IMR-90 (cell line): ENCODE results near the gene RAD51B. TPM values are rescaled to one million over a fixed set of nuclear protein-coding genes. Genes with fewer than 3 reads are reported as not detected.

Experiments
- ATAC-seq: fragments of 200-7000 bp; cut with Tn5 transposase; 2 replicates; pipeline ENCODE4 v1.9.1; 2020; ENCODE audit warnings: low read depth, mild to moderate bottlenecking, moderate library complexity
- BruUV-seq: library from RNA; stranded (reverse); fragments of 400-500 nt; replicated peaks from 2 replicates; lab custom pipeline; 2021; lab: Mats Ljungman, UMichigan
- CTCF ChIA-PET: fragments of 300-600 bp; formaldehyde crosslinking; extraction: SDS; loops from one replicate; lab custom pipeline; 2021; ENCODE audit warnings: antibody characterized with exemption; lab: Yijun Ruan, JAX
- POLR2A ChIA-PET: fragments of 300-600 bp; sonication (Branson Sonifier 250); formaldehyde crosslinking; loops from one replicate; lab custom pipeline; 2022; ENCODE audit warnings: antibody characterized with exemption; ENCODE audit not compliant: unreplicated experiment; lab: Charles Lee
- DNase-seq: peaks from one replicate; pipeline ENCODE4 v3.0.0; 2013
- H2AFZ ChIP-seq: replicated peaks from 2 replicates; pipeline ENCODE3; 2013; ENCODE audit warnings: low read length, mild to moderate bottlenecking; ENCODE audit not compliant: poor library complexity
- H2AK5ac ChIP-seq: 2 replicates; pipeline ENCODE4 v1.6.1; 2013; ENCODE audit warnings: low read depth, low read length, inconsistent platforms
- H2AK9ac ChIP-seq: replicated peaks from 2 replicates; pipeline ENCODE3; 2013; ENCODE audit warnings: mild to moderate bottlenecking, low read depth, low read length, moderate library complexity; ENCODE audit not compliant: poor library complexity
- H2BK120ac ChIP-seq: 2 replicates; pipeline ENCODE4 v1.6.1; 2013; ENCODE audit warnings: low read depth, low read length, inconsistent platforms
- H2BK15ac ChIP-seq: 3 replicates; pipeline ENCODE4 v1.6.1; 2013; ENCODE audit warnings: low read depth, low read length, inconsistent platforms
- H2BK20ac ChIP-seq: 2 replicates; pipeline ENCODE4 v1.6.1; 2013; ENCODE audit warnings: low read depth, mild to moderate bottlenecking, inconsistent platforms, low read length, moderate library complexity
- H2BK5ac ChIP-seq: 2 replicates; pipeline ENCODE4 v1.6.1; 2013; ENCODE audit warnings: mild to moderate bottlenecking, low read depth, low read length, inconsistent platforms; ENCODE audit not compliant: poor library complexity, severe bottlenecking
- H3K14ac ChIP-seq: replicated peaks from 2 replicates; pipeline ENCODE4 v1.6.1; 2013; ENCODE audit warnings: low read depth, low read length, inconsistent platforms
- H3K18ac ChIP-seq: 2 replicates; pipeline ENCODE4 v1.6.1; 2013; ENCODE audit warnings: low read depth, low read length, control low read depth
- H3K23ac ChIP-seq: 2 replicates; pipeline ENCODE4 v1.6.1; 2013; ENCODE audit warnings: low read depth, low read length, inconsistent platforms
- H3K27ac ChIP-seq: 2 replicates; pipeline ENCODE4 v1.5.1; 2013; ENCODE audit warnings: mild to moderate bottlenecking, control low read depth, low read length; ENCODE audit not compliant: insufficient read depth
- H3K27me3 ChIP-seq: 2 replicates; pipeline ENCODE4 v1.6.1; 2013; ENCODE audit warnings: low read length; ENCODE audit not compliant: control insufficient read depth, insufficient read depth
- H3K36me3 ChIP-seq: 2 replicates; pipeline ENCODE4 v1.6.1; 2013; ENCODE audit warnings: low read length, mixed read lengths; ENCODE audit not compliant: control insufficient read depth, insufficient read depth
- H3K4ac ChIP-seq: 2 replicates; pipeline ENCODE4 v1.6.1; 2013; ENCODE audit warnings: low read depth, low read length, inconsistent platforms
- H3K4me1 ChIP-seq: 2 replicates; pipeline ENCODE4 v1.6.1; 2013; ENCODE audit warnings: low read length, mixed read lengths; ENCODE audit not compliant: control insufficient read depth, insufficient read depth
- H3K4me2 ChIP-seq: 2 replicates; pipeline ENCODE4 v1.6.1; 2013; ENCODE audit warnings: low read depth, mild to moderate bottlenecking, control low read depth, low read length, moderate library complexity
- H3K4me3 ChIP-seq: 2 replicates; pipeline ENCODE4 v1.5.1; 2013; ENCODE audit warnings: low read depth, mild to moderate bottlenecking, control low read depth, low read length, moderate library complexity; ENCODE audit not compliant: insufficient read depth
- H3K56ac ChIP-seq: 2 replicates; pipeline ENCODE4 v1.6.1; 2013; ENCODE audit warnings: low read length, inconsistent platforms; ENCODE audit not compliant: insufficient read depth; ENCODE audit errors: extremely low read depth
- H3K79me1 ChIP-seq, 2 experiments: 2 replicates each; pipeline ENCODE4 v1.6.1; 2013; ENCODE audit warnings: low read length in 2 of 2, inconsistent platforms in 1 of 2, low read depth in 1 of 2
- H3K9ac ChIP-seq: 2 replicates; pipeline ENCODE4 v1.6.1; 2013; ENCODE audit warnings: low read depth, low read length, control low read depth
- H3K9me1 ChIP-seq: 2 replicates; pipeline ENCODE4 v1.6.1; 2013; ENCODE audit warnings: low read length, inconsistent platforms; ENCODE audit not compliant: insufficient read depth
- H3K9me3 ChIP-seq: 2 replicates; pipeline ENCODE4 v1.6.1; 2013; ENCODE audit warnings: low read length; ENCODE audit not compliant: control insufficient read depth, insufficient read depth
- H4K20me1 ChIP-seq: 2 replicates; pipeline ENCODE4 v1.6.1; 2013; ENCODE audit warnings: low read length, inconsistent platforms; ENCODE audit not compliant: insufficient read depth
- H4K5ac ChIP-seq: 2 replicates; pipeline ENCODE4 v1.6.1; 2013; ENCODE audit warnings: mild to moderate bottlenecking, low read depth, low read length, control low read depth
- H4K8ac ChIP-seq, 2 experiments: 2 replicates each; pipeline ENCODE4 v1.6.1; 2013; ENCODE audit warnings: low read depth in 2 of 2, low read length in 2 of 2, control low read depth in 1 of 2, inconsistent platforms in 1 of 2
- H4K91ac ChIP-seq: 2 replicates; pipeline ENCODE4 v1.6.1; 2013; ENCODE audit warnings: low read depth, low read length, inconsistent platforms; ENCODE audit not compliant: insufficient read depth
- CEBPB ChIP-seq: IDR thresholded peaks from 2 replicates; pipeline ENCODE4 v1.6.1; 2012; ENCODE audit warnings: low read depth, low read length, improper control_type of control experiment
- FOS ChIP-seq: fragments of 150-350 bp; IDR thresholded peaks from 2 replicates; pipeline ENCODE4 v1.6.1; 2016; ENCODE audit warnings: low read depth, low read length
- MXI1 ChIP-seq: IDR thresholded peaks from 2 replicates; pipeline ENCODE4 v1.6.1; 2012; ENCODE audit warnings: low read depth, mild to moderate bottlenecking, low read length, moderate library complexity, borderline replicate concordance
- POLR2A ChIP-seq: IDR thresholded peaks from 2 replicates; pipeline ENCODE4 v1.6.1; 2012; ENCODE audit warnings: mild to moderate bottlenecking, low read depth, low read length
- RAD21 ChIP-seq: IDR thresholded peaks from 2 replicates; pipeline ENCODE4 v1.6.1; 2012; ENCODE audit warnings: low read length, improper control_type of control experiment
- RFX5 ChIP-seq: IDR thresholded peaks from 2 replicates; pipeline ENCODE4 v1.8.0; 2012; ENCODE audit warnings: low read depth, mild to moderate bottlenecking, low read length, moderate library complexity
- SMC3 ChIP-seq: fragments of 150-350 bp; IDR thresholded peaks from 2 replicates; pipeline ENCODE4 v1.6.1; 2016; ENCODE audit warnings: low read depth, mild to moderate bottlenecking, antibody characterized with exemption, low read length, moderate library complexity
- USF2 ChIP-seq: fragments of 150-350 bp; IDR thresholded peaks from 2 replicates; pipeline ENCODE4 v1.6.1; 2017; ENCODE audit warnings: mild to moderate bottlenecking, antibody characterized with exemption, low read length, low read depth
- WGBS, 2 experiments: methylation state at CpG; one replicate each; pipeline versions ENCODE4 v1.1.5 to v1.1.7; 2013; ENCODE audit warnings: missing lambda C conversion rate in 2 of 2; ENCODE audit not compliant: insufficient read length in 1 of 2; ENCODE audit errors: extremely low coverage in 2 of 2; 5-methylcytosine and 5-hydroxymethylcytosine counted together
- dilution Hi-C: fragments of 300-500 bp; cut with HindIII; formaldehyde crosslinking; loops from one replicate; pipeline ENCODE4 v1.14.3; 2018; ENCODE audit warnings: low sequenced_read_pairs; ENCODE audit not compliant: unreplicated experiment
- in situ Hi-C: fragments of 300-500 bp; cut with MboI; formaldehyde crosslinking; loops from 3 replicates; pipeline ENCODE4 v1.14.3; 2019; ENCODE audit warnings: low sequenced_read_pairs, inconsistent platforms, mixed read lengths
- intact Hi-C: fragments of 100-400 bp; cut with micrococcal nuclease; formaldehyde crosslinking; loops from 2 replicates; pipeline ENCODE4 v1.10.0; 2022
- polyA plus RNA-seq, 3 experiments: library from polyadenylated mRNA; depleted of rRNA; stranded (reverse); fragments of >200 nt; gene quantifications; 2 replicates each; pipeline ENCODE4 v1.2.3, GENCODE V29; 2012; ENCODE audit warnings: low replicate concordance in 1 of 3
- total RNA-seq: library from RNA; depleted of rRNA; stranded (reverse); fragments of >200 nt; gene quantifications from 2 replicates; pipeline ENCODE4 v1.2.3, GENCODE V29; 2012
- TF ChIP-seq, protein P1 (sequence below): fragments of 150-350 bp; IDR thresholded peaks from 2 replicates; pipeline ENCODE4 v1.6.1; 2016; ENCODE audit warnings: low read depth, mild to moderate bottlenecking, low read length, moderate library complexity, borderline replicate concordance

Gene RAD51B
- total and polyA plus RNA-seq, 2 of the 4 experiments (the other 2 are of a cell fraction) = 5.1 to 18.8 TPM

DNA sequence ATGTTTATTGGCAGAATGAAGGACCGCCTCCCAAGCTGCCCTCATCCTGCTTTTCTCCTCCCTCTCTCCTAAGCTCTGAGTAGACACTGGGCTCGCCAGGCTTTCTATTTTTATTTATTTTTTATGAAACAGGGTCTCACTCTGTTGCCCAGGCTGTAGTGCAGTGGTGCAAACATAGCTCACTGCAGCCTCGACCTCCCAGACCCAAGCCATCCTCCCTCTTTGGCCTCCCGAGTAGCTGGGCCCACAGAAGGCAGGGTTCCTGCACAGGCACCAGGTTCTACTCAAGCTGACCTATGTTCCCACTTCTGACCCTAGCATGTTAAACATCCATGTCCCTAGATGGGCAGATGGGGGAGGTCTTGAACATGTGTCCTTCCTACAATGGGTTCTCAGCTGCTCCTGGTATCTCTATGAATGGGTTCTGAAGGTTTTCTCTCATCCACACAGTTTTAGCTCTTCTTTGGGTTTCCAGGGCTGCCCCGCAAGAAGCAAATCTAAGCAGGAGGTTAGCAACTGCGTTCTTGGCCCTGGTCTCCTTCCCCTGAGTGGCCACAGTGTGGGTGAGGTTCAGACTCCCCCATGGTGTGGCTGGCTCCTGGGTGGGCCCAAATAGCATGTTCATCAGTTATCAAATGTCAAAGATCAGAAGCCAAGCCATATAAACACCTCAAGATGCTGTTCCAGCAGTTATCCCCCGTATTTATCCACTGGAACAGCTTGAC, 805.9 kb downstream of the RAD51B start:
- intact Hi-C loops = no loop called here
- no CpG with 5 or more reads among the region's 7 CpGs for WGBS, 2 experiments

More for the DNA sequence above, 805.9 kb downstream of the RAD51B start:
- Histone ChIP-seq H3K4me3 (no peak overlapping the region), H3K27ac (no peak overlapping the region), H2BK20ac (no peak overlapping the region), H3K9me3 (no peaks in the 10 kb centered on the region), H4K5ac (no peak overlapping the region), H2AK9ac (no peak overlapping the region), H2BK15ac (no peak overlapping the region), H3K79me1 (no peaks in the 10 kb centered on the region), H2AK5ac (no peak overlapping the region; the same call in 1 of the 2 replicates), H3K27me3 (no peaks in the 10 kb centered on the region), H3K18ac (no peak overlapping the region), H3K14ac (no peak overlapping the region), H2BK5ac (no peak overlapping the region), H3K23ac (no peak overlapping the region), H3K4me1 (peaks cover 2% of the 10 kb centered on the region; the same call in 1 of the 2 replicates), H3K9ac (no peak overlapping the region), H2BK120ac (no peak overlapping the region), H4K91ac (no peak overlapping the region), H3K4ac (no peak overlapping the region), H4K8ac (no peak overlapping the region), H3K9me1 (peaks cover 8% of the 10 kb centered on the region; the same call in 1 of the 2 replicates), H2AFZ (no peak overlapping the region), H3K4me2 (no peak overlapping the region), H3K36me3 (no peaks in the 10 kb centered on the region), H3K56ac (no peak overlapping the region), H4K20me1 (no peaks in the 10 kb centered on the region)
- ChIA-PET POLR2A (no interaction called here), CTCF (interaction anchor here (0.6 kb wide), 1 partner anchor 681 kb away, joined by 4 read pairs; no protein-coding TSS in a partner anchor)
- DNase-seq = no peak
- no TSS peak for BruUV-seq
- no peak for ATAC-seq
- dilution Hi-C loops = no loop called here
- TF ChIP-seq FOS (no peak), CEBPB (no peak), MXI1 (no peak), USF2 (no peak), RAD21 (no peak), POLR2A (no peak), SMC3 (no peak), RFX5 (no peak)
- TF ChIP-seq, protein P1, sequence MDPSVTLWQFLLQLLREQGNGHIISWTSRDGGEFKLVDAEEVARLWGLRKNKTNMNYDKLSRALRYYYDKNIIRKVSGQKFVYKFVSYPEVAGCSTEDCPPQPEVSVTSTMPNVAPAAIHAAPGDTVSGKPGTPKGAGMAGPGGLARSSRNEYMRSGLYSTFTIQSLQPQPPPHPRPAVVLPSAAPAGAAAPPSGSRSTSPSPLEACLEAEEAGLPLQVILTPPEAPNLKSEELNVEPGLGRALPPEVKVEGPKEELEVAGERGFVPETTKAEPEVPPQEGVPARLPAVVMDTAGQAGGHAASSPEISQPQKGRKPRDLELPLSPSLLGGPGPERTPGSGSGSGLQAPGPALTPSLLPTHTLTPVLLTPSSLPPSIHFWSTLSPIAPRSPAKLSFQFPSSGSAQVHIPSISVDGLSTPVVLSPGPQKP = no peak
- in situ Hi-C loops = no loop called here
